ENCODE measurements around the gene PPP1R13B. TPM values are rescaled to one million over a fixed set of nuclear protein-coding genes. Genes with fewer than 3 reads are reported as not detected.

The PPP1R13B gene
- total RNA-seq, 2 donors from 2014 or later = 15.6 to 17.5 TPM

- no peaks in the 10 kb centered on the region for H3K9me3 ChIP-seq (ENCODE audit: control insufficient read depth, low read length)
- H3K27ac ChIP-seq (ENCODE audit: low read depth, low read length) = no peak overlapping the region
- Mint-ChIP-seq H3K27me3 (ENCODE audit: insufficient read depth) (no peaks in the 10 kb centered on the region), H3K4me3 (no peak overlapping the region), H3K9me3 (no peaks in the 10 kb centered on the region), H3K4me1 (peaks cover 7% of the 10 kb centered on the region), H3K27ac (no peak overlapping the region), H3K36me3 (ENCODE audit: low read depth) (peaks cover 8% of the 10 kb centered on the region)
- TF ChIP-seq CTCF (conservative IDR thresholded peaks at IDR 0.05) = no peak
- H3K4me3 ChIP-seq (ENCODE audit: low read length) = no peak overlapping the region
- H3K4me1 ChIP-seq (ENCODE audit: control insufficient read depth, insufficient read depth, low read length) = no peaks in the 10 kb centered on the region
- WGBS, 2 experiments (ENCODE audit: insufficient coverage in 1 of 2, insufficient read length in 1 of 2) = 92% methylated on average over 5 of the region's 5 CpGs
- H3K27me3 ChIP-seq (ENCODE audit: control insufficient read depth, insufficient read depth, low read length, poor library complexity, severe bottlenecking) = no peaks in the 10 kb centered on the region
- H3K36me3 ChIP-seq (ENCODE audit: control insufficient read depth, insufficient read depth, low read length) = peaks cover 7% of the 10 kb centered on the region
- no peak overlapping the region for H3K9ac ChIP-seq (ENCODE audit: extremely low read depth, low read length, poor library complexity, severe bottlenecking)
- no peak for DNase-seq
These were observed 98.9 kb downstream of the PPP1R13B start for GRCh38 chr14:103748534-103748857.

- H3K4me1 Mint-ChIP-seq = peaks cover 8% of the 10 kb centered on the region
- peaks cover 8% of the 10 kb centered on the region for H3K36me3 Mint-ChIP-seq (ENCODE audit: low read depth)
- H3K27me3 Mint-ChIP-seq (ENCODE audit: insufficient read depth) = no peaks in the 10 kb centered on the region
- DNase-seq = peak; percentile 41
- no peaks in the 10 kb centered on the region for H3K9me3 ChIP-seq (ENCODE audit: control insufficient read depth, low read length)
- WGBS, 2 experiments (ENCODE audit: insufficient coverage in 1 of 2, insufficient read length in 1 of 2) = 92 to 93% methylated on average over 9 to 10 of the region's 10 CpGs
- no peaks in the 10 kb centered on the region for H3K4me1 ChIP-seq (ENCODE audit: control insufficient read depth, insufficient read depth, low read length)
- H3K27ac ChIP-seq (ENCODE audit: low read depth, low read length) = no peak overlapping the region
- H3K36me3 ChIP-seq (ENCODE audit: control insufficient read depth, insufficient read depth, low read length) = peaks cover 3% of the 10 kb centered on the region
- H3K9me3 Mint-ChIP-seq = no peaks in the 10 kb centered on the region
- H3K27me3 ChIP-seq (ENCODE audit: control insufficient read depth, insufficient read depth, low read length, poor library complexity, severe bottlenecking) = no peaks in the 10 kb centered on the region
- no peak overlapping the region for H3K4me3 ChIP-seq (ENCODE audit: low read length)
- no peak for TF ChIP-seq CTCF (conservative IDR thresholded peaks at IDR 0.05)
- peak overlapping the region; percentile 44 for H3K27ac Mint-ChIP-seq
- H3K4me3 Mint-ChIP-seq = no peak overlapping the region
- H3K9ac ChIP-seq (ENCODE audit: extremely low read depth, low read length, poor library complexity, severe bottlenecking) = no peak overlapping the region
These were observed 100.7 kb downstream of the PPP1R13B start for GRCh38 chr14:103746701-103747100.

- Histone ChIP-seq H3K27ac (ENCODE audit: low read depth, low read length) (no peak overlapping the region), H3K4me3 (ENCODE audit: low read length) (no peak overlapping the region), H3K27me3 (ENCODE audit: control insufficient read depth, insufficient read depth, low read length, poor library complexity, severe bottlenecking) (no peaks in the 10 kb centered on the region), H3K9me3 (ENCODE audit: control insufficient read depth, low read length) (no peaks in the 10 kb centered on the region), H3K4me1 (ENCODE audit: control insufficient read depth, insufficient read depth, low read length) (no peaks in the 10 kb centered on the region), H3K36me3 (ENCODE audit: control insufficient read depth, insufficient read depth, low read length) (peaks cover 5% of the 10 kb centered on the region), H3K9ac (ENCODE audit: extremely low read depth, low read length, poor library complexity, severe bottlenecking) (no peak overlapping the region)
- Mint-ChIP-seq H3K27ac (no peak overlapping the region), H3K36me3 (ENCODE audit: low read depth) (peaks cover 19% of the 10 kb centered on the region), H3K9me3 (no peaks in the 10 kb centered on the region), H3K27me3 (ENCODE audit: insufficient read depth) (no peaks in the 10 kb centered on the region), H3K4me3 (no peak overlapping the region), H3K4me1 (peaks cover 8% of the 10 kb centered on the region)
- peak; percentile 26 for DNase-seq
- WGBS, 2 experiments (ENCODE audit: insufficient coverage in 1 of 2, insufficient read length in 1 of 2) = 90 to 94% methylated on average over 4 to 5 of the region's 5 CpGs
- TF ChIP-seq CTCF (conservative IDR thresholded peaks at IDR 0.05) = no peak
These were observed 102.0 kb downstream of the PPP1R13B start for GRCh38 chr14:103745424-103745823.
